CD4-positive, alpha-beta T cell treated with Interleukin-21 for 1 hour (primary cell): ENCODE results near the gene PDP2.
A peak's percentile ranks its signal among the peaks of the same experiment; 100 is the strongest.
"Not testable (repeated sequence)": the region's sequence is repeated elsewhere in the genome, so short reads cannot be mapped to it uniquely, and the experiment has no call there.

Source experiments
- DNase-seq: peaks from one replicate; pipeline ENCODE4 v3.0.0-alpha.2; 2020

PDP2 gene

GRCh38 chr16:66921729-66922450 is 41.6 kb downstream of the PDP2 start:
- no peak for DNase-seq

- no peak for DNase-seq
Observed at GRCh38 chr16:66923247-66923731, 43.0 kb downstream of the PDP2 start.

- no peak for DNase-seq
Observed at GRCh38 chr16:66923866-66924265, 43.6 kb downstream of the PDP2 start.

- DNase-seq: peak; percentile 32
Observed at GRCh38 chr16:66924527-66925321, 44.4 kb downstream of the PDP2 start.

GRCh38 chr16:66925322-66925840 is 45.1 kb downstream of the PDP2 start, which contains the start of gene RRAD:
Gene RRAD, minus strand, starts transcription at chr16:66925535. Its CDS starts 356 bp downstream, at chr16:66925179.
- peak; percentile 25 for DNase-seq

- DNase-seq: no peak
Observed at GRCh38 chr16:66926171-66926947, 46.0 kb downstream of the PDP2 start.

GRCh38 chr16:66926961-66927436 is 46.7 kb downstream of the PDP2 start:
- DNase-seq: no peak

- DNase-seq: no peak
Observed at GRCh38 chr16:66927918-66928649, 47.8 kb downstream of the PDP2 start.

- DNase-seq: peak; percentile 31
Observed at GRCh38 chr16:66928702-66929388, 48.5 kb downstream of the PDP2 start.

- DNase-seq: no peak
Observed at GRCh38 chr16:66930189-66930588, 49.9 kb downstream of the PDP2 start.

GRCh38 chr16:66931665-66932064 is 51.4 kb downstream of the PDP2 start:
- DNase-seq: no peak

GRCh38 chr16:66932076-66932475 is 51.8 kb downstream of the PDP2 start:
- DNase-seq: no peak

- DNase-seq: no peak
Observed at GRCh38 chr16:66933776-66934137, 53.4 kb downstream of the PDP2 start.

- DNase-seq: peak; percentile 89
Observed at GRCh38 chr16:66934138-66934838, 54.0 kb downstream of the PDP2 start, which contains the start of gene CIAO2B. Gene CIAO2B, minus strand, starts transcription at chr16:66934402. Its CDS starts 38 bp downstream, at chr16:66934364.

GRCh38 chr16:66934839-66935313 is 54.6 kb downstream of the PDP2 start:
- not testable (repeated sequence) for DNase-seq

- DNase-seq: no peak
Observed at GRCh38 chr16:66935314-66936011, 55.1 kb downstream of the PDP2 start, which contains the start of gene CES2. Gene CES2, plus strand, starts transcription at chr16:66935516. Its CDS starts 120 bp downstream, at chr16:66935636.

GRCh38 chr16:66936462-66936861 is 56.1 kb downstream of the PDP2 start:
- no peak for DNase-seq

GRCh38 chr16:66936889-66937554 is 56.7 kb downstream of the PDP2 start:
- DNase-seq: no peak

- DNase-seq: no peak
Observed at GRCh38 chr16:66937725-66938337, 57.5 kb downstream of the PDP2 start.
